DOHH2 (cell line): ENCODE results near the gene GRIN2A.

Source experiments
- H3F3A ChIP-seq: fragments of 200-600 bp; sonication (generic), shearing (Covaris generic); 2 replicates; pipeline ENCODE4 v1.6.0; 2016; ENCODE audit warnings: antibody characterized with exemption, mild to moderate bottlenecking; ENCODE audit not compliant: control insufficient read depth, insufficient read depth
- H3K27ac ChIP-seq: fragments of 200-600 bp; sonication (generic); 2 replicates; pipeline ENCODE4 v1.5.1; 2014; ENCODE audit warnings: low read depth, mild to moderate bottlenecking, low read length, moderate library complexity
- H3K27me3 ChIP-seq: fragments of 200-600 bp; sonication (generic); 2 replicates; pipeline ENCODE4 v1.6.1; 2014; ENCODE audit warnings: mild to moderate bottlenecking, low read length, mixed read lengths; ENCODE audit not compliant: control insufficient read depth
- H3K36me3 ChIP-seq: fragments of 200-600 bp; sonication (generic); 2 replicates; pipeline ENCODE4 v1.6.1; 2014; ENCODE audit warnings: mild to moderate bottlenecking, low read length, moderate library complexity, mixed read lengths; ENCODE audit not compliant: control insufficient read depth
- H3K4me1 ChIP-seq: fragments of 200-600 bp; sonication (generic); 2 replicates; pipeline ENCODE4 v1.6.1; 2014; ENCODE audit warnings: mild to moderate bottlenecking, low read length, mixed read lengths; ENCODE audit not compliant: control insufficient read depth
- H3K4me2 ChIP-seq: fragments of 200-600 bp; sonication (generic); 2 replicates; pipeline ENCODE4 v1.6.0; 2014; ENCODE audit warnings: mild to moderate bottlenecking, low read length, moderate library complexity
- H3K4me3 ChIP-seq: fragments of 200-600 bp; sonication (generic); 2 replicates; pipeline ENCODE4 v1.5.1; 2014; ENCODE audit warnings: mild to moderate bottlenecking, low read length, mixed read lengths
- H3K79me2 ChIP-seq: fragments of 200-600 bp; sonication (generic); 2 replicates; pipeline ENCODE4 v1.6.1; 2014; ENCODE audit warnings: mild to moderate bottlenecking, low read length, mixed read lengths; ENCODE audit not compliant: control insufficient read depth
- H3K9me2 ChIP-seq: fragments of 200-600 bp; sonication (generic); replicated peaks from 2 replicates; pipeline ENCODE4 v1.6.1; 2014; ENCODE audit warnings: mild to moderate bottlenecking, low read length, mixed read lengths; ENCODE audit not compliant: control insufficient read depth
- H3K9me3 ChIP-seq: fragments of 200-600 bp; sonication (generic); 2 replicates; pipeline ENCODE4 v1.6.1; 2014; ENCODE audit warnings: antibody characterized with exemption, low read length, mixed read lengths; ENCODE audit not compliant: control insufficient read depth, insufficient read depth
- H4K20me1 ChIP-seq: fragments of 200-600 bp; sonication (generic); 2 replicates; pipeline ENCODE4 v1.6.0; 2014; ENCODE audit warnings: low read depth, mild to moderate bottlenecking, antibody characterized with exemption, low read length, moderate library complexity; ENCODE audit not compliant: control insufficient read depth, insufficient read depth
- EZH2phosphoT487 ChIP-seq: fragments of 200-600 bp; sonication (generic); IDR thresholded peaks from 2 replicates; pipeline ENCODE4 v1.6.1; 2017; ENCODE audit warnings: borderline replicate concordance, mild to moderate bottlenecking, antibody characterized with exemption, low read length, moderate library complexity, mixed read lengths
- TF ChIP-seq, protein P1 (sequence below): fragments of 200-600 bp; sonication (generic); IDR thresholded peaks from one replicate; pipeline ENCODE4 v1.5.1; 2014; ENCODE audit warnings: antibody characterized with exemption, mild to moderate bottlenecking, low read depth, low read length; ENCODE audit not compliant: poor library complexity, severe bottlenecking

GRIN2A gene

DNA sequence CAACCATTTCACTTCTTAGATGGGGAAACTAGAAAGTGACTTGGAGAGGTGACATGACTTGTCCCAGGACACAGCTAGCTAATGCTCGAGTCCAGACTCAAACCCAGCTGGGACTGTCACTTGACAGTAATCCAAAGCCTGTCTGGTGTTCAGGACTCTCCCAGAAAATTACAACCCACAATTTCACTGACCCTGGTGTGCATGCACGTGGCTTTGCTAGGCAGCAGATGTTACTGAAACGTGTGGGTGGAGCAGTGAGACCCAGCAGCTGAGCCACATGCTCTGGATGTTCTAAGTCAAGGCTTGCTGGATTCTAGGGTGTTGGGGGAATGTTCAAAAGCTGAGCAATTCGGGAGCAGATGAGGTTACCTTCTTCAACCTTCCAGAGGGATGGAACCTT, 364.6 kb downstream of the GRIN2A start:
- no peaks in the 10 kb centered on the region for H3F3A ChIP-seq
- H3K27me3 ChIP-seq, result no peaks in the 10 kb centered on the region
- no peaks in the 10 kb centered on the region for H4K20me1 ChIP-seq
- H3K4me1 ChIP-seq, result no peaks in the 10 kb centered on the region
- no peaks in the 10 kb centered on the region for H3K36me3 ChIP-seq
- no peaks in the 10 kb centered on the region for H3K9me3 ChIP-seq
- no peaks in the 10 kb centered on the region for H3K9me2 ChIP-seq
- no peak overlapping the region for H3K4me2 ChIP-seq
- no peak overlapping the region for H3K27ac ChIP-seq
- H3K4me3 ChIP-seq, result no peak overlapping the region
- no peak for TF ChIP-seq EZH2phosphoT487
- TF ChIP-seq, protein P1, sequence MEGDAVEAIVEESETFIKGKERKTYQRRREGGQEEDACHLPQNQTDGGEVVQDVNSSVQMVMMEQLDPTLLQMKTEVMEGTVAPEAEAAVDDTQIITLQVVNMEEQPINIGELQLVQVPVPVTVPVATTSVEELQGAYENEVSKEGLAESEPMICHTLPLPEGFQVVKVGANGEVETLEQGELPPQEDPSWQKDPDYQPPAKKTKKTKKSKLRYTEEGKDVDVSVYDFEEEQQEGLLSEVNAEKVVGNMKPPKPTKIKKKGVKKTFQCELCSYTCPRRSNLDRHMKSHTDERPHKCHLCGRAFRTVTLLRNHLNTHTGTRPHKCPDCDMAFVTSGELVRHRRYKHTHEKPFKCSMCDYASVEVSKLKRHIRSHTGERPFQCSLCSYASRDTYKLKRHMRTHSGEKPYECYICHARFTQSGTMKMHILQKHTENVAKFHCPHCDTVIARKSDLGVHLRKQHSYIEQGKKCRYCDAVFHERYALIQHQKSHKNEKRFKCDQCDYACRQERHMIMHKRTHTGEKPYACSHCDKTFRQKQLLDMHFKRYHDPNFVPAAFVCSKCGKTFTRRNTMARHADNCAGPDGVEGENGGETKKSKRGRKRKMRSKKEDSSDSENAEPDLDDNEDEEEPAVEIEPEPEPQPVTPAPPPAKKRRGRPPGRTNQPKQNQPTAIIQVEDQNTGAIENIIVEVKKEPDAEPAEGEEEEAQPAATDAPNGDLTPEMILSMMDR, result no peak
- H3K79me2 ChIP-seq, result no peaks in the 10 kb centered on the region

DNA sequence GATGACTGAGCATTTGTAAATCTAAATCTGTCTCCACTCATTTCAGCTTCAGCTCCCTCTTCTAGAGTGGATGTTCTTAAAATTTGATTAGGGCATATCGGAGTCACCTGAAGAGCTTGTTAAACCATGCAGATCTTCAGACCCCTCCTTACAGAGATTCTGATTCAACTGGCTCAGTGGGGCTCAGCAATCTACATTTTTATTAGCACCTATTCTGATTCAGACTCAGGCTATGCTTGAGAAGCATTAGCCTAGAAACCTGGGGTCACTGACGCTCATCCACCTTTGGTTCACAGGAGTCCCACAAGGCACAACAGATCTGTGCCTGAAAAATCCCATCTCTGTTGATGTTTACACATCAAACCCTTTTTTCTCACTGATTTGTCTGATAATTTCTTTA, 365.6 kb downstream of the GRIN2A start:
- no peak overlapping the region for H3K4me2 ChIP-seq
- H3K4me1 ChIP-seq, result no peaks in the 10 kb centered on the region
- no peak overlapping the region for H3K4me3 ChIP-seq
- H3K27me3 ChIP-seq, result no peaks in the 10 kb centered on the region
- no peaks in the 10 kb centered on the region for H3K9me3 ChIP-seq
- H3K27ac ChIP-seq, result no peak overlapping the region
- TF ChIP-seq, protein P1, result no peak
- TF ChIP-seq EZH2phosphoT487, result no peak
- no peaks in the 10 kb centered on the region for H4K20me1 ChIP-seq
- H3K9me2 ChIP-seq, result no peaks in the 10 kb centered on the region
- H3F3A ChIP-seq, result no peaks in the 10 kb centered on the region
- H3K36me3 ChIP-seq, result no peaks in the 10 kb centered on the region
- no peaks in the 10 kb centered on the region for H3K79me2 ChIP-seq

DNA sequence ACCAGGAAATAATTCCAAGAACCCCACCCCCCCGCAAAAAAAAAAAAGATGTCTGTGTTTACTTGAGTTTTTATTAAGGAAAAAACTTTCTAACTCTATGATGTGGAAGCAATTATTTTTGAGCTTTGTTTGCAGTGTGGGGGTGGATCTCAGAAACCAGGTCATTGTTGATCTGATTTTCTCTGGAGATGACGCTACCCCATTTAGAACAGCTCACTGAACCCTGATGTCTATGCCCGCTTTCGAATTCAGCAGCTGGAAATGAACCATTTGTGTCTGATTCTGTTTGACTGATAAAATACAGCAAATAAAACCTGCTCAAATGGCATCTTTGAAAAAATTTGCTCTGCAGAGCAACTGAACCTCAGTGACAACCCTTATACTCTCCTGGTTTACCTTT, 368.6 kb downstream of the GRIN2A start:
- Histone ChIP-seq H3K79me2 (no peaks in the 10 kb centered on the region), H3F3A (no peaks in the 10 kb centered on the region), H4K20me1 (no peaks in the 10 kb centered on the region), H3K27me3 (no peaks in the 10 kb centered on the region), H3K36me3 (no peaks in the 10 kb centered on the region), H3K9me3 (no peaks in the 10 kb centered on the region), H3K9me2 (no peaks in the 10 kb centered on the region), H3K4me1 (no peaks in the 10 kb centered on the region), H3K4me3 (no peak overlapping the region), H3K4me2 (no peak overlapping the region), H3K27ac (no peak overlapping the region)
- TF ChIP-seq, protein P1, result no peak
- no peak for TF ChIP-seq EZH2phosphoT487

DNA sequence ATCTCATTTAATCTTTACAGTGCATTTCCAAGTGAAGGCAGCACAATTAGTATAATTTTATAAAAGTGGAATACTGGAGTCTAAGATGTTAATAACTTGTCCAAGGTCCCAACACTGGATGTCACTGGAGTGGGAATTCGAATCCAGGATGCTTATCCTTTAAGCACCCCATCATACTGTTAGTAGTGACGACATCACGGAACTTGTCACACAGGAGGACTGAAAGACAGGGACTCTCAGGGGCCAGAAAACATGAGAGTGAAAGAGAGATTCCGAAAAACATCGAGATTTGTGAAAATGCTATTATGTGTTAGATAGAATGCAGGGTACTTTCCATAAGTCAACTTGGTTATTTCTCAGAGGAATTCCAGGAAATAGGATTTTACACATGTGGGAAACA, 374.0 kb downstream of the GRIN2A start:
- Histone ChIP-seq H3K9me3 (no peaks in the 10 kb centered on the region), H3K4me2 (no peak overlapping the region)

More for the DNA sequence above, 374.0 kb downstream of the GRIN2A start:
- H4K20me1 ChIP-seq, result no peaks in the 10 kb centered on the region
- TF ChIP-seq, protein P1, result no peak
- H3K4me1 ChIP-seq, result no peaks in the 10 kb centered on the region
- no peaks in the 10 kb centered on the region for H3F3A ChIP-seq
- H3K9me2 ChIP-seq, result no peaks in the 10 kb centered on the region
- no peak overlapping the region for H3K4me3 ChIP-seq
- no peaks in the 10 kb centered on the region for H3K27me3 ChIP-seq
- H3K27ac ChIP-seq, result no peak overlapping the region
- no peaks in the 10 kb centered on the region for H3K36me3 ChIP-seq
- no peaks in the 10 kb centered on the region for H3K79me2 ChIP-seq
